Fibroblast of pulmonary artery (primary cell): Measurements from ENCODE around the gene HS1BP3.

Experiments
- DNase-seq: peaks from one replicate; pipeline ENCODE4 v3.0.0-alpha.2; 2010; ENCODE audit warnings: low read depth
- H3K4me3 ChIP-seq: replicated peaks from 2 replicates; pipeline ENCODE4 v1.5.1; 2011; ENCODE audit warnings: low read depth, mild to moderate bottlenecking, control low read depth, low read length, moderate library complexity
- CTCF ChIP-seq: IDR thresholded peaks from 2 replicates; pipeline ENCODE4 v1.5.1; 2011; ENCODE audit warnings: mild to moderate bottlenecking, control low read depth, low read length, inconsistent platforms; ENCODE audit errors: missing control alignments

The HS1BP3 gene

GRCh38 chr2:20616341-20616871 is 34.5 kb downstream of the HS1BP3 start:
- no peak overlapping the region for H3K4me3 ChIP-seq
- no peak for TF ChIP-seq CTCF
- DNase-seq, result no peak

- peak; percentile 38 for DNase-seq
- H3K4me3 ChIP-seq, result no peak overlapping the region
- TF ChIP-seq CTCF, result no peak
These were observed 35.2 kb downstream of the HS1BP3 start for GRCh38 chr2:20615466-20616241.

- no peak overlapping the region for H3K4me3 ChIP-seq
- no peak for DNase-seq
- no peak for TF ChIP-seq CTCF
These were observed 35.8 kb downstream of the HS1BP3 start for GRCh38 chr2:20615068-20615465.

- DNase-seq, result no peak
- H3K4me3 ChIP-seq, result no peak overlapping the region
- no peak for TF ChIP-seq CTCF
These were observed 36.5 kb downstream of the HS1BP3 start for GRCh38 chr2:20614201-20615067.

GRCh38 chr2:20612925-20613916 is 37.7 kb downstream of the HS1BP3 start:
- no peak for DNase-seq
- H3K4me3 ChIP-seq, result no peak overlapping the region
- TF ChIP-seq CTCF, result no peak

GRCh38 chr2:20611844-20612356 is 39.0 kb downstream of the HS1BP3 start:
- DNase-seq, result no peak
- H3K4me3 ChIP-seq, result no peak overlapping the region
- no peak for TF ChIP-seq CTCF
